ENCODE data around the gene FAHD2A.
"Not testable (repeated sequence)": the region's sequence is repeated elsewhere in the genome, so short reads cannot be mapped to it uniquely, and the experiment has no call there.

FAHD2A gene

DNA sequence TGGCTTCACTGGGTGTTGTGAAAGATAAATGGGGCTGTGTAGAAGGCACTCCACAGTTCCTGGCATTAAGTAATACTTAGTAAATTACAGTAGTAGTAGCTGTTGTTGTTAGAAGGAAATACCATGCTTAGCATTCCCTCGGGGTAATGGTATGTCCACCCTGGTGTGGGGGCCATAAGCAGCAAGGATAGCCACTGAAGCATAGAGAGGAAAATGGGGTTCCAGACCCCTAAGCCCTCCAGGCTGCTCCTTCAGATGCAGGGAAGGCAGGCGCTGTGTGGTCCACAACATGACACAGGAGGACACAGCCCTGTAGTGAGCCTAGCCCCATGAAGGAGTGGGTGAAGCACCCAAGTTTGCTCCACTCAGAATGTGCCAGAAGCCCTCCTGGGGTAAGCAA is 31.5 kb downstream of the FAHD2A start:
- H3K36me3 ChIP-seq (ENCODE audit: control insufficient read depth, insufficient read depth, low read length); H3K4me3 ChIP-seq (ENCODE audit: low read length); H3K27me3 ChIP-seq (ENCODE audit: control insufficient read depth, insufficient read depth, low read length); H3K9me3 ChIP-seq (ENCODE audit: control insufficient read depth, low read length); H3K4me1 ChIP-seq (ENCODE audit: control insufficient read depth, insufficient read depth, low read length); H3K9ac ChIP-seq (ENCODE audit: low read length): not testable (repeated sequence)

DNA sequence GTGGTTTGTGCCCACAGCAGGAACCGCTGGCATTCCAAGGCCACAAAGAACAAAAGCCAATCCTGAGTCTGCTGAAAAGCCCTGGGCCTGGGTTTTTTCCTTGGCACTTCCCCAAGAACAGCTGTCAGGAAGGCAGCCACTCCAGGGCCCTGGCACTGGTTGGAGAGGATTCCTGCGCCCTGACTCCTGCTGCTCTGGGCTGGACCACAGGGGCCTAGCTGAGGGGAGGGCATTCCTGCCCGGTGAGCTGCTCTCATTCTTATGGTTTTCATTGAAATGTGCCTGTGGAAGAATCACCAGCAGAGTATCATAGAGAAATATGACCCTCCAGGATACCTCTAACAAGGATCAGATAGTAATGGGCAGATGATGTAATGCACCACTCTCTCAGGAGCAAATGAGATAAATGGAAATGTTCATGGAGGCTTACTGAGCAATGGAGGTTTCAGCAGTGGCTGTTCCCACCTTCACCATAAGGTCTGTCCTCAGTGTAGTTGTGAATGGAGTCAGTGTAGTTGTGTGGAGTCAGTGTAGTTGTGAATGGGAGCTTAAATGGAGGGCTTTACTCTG is 32.1 kb downstream of the FAHD2A start:
- not testable (repeated sequence) for H3K9ac ChIP-seq (ENCODE audit: low read length); H3K9me3 ChIP-seq (ENCODE audit: control insufficient read depth, low read length); H3K27me3 ChIP-seq (ENCODE audit: control insufficient read depth, insufficient read depth, low read length); H3K4me1 ChIP-seq (ENCODE audit: control insufficient read depth, insufficient read depth, low read length); H3K4me3 ChIP-seq (ENCODE audit: low read length); H3K36me3 ChIP-seq (ENCODE audit: control insufficient read depth, insufficient read depth, low read length)

DNA sequence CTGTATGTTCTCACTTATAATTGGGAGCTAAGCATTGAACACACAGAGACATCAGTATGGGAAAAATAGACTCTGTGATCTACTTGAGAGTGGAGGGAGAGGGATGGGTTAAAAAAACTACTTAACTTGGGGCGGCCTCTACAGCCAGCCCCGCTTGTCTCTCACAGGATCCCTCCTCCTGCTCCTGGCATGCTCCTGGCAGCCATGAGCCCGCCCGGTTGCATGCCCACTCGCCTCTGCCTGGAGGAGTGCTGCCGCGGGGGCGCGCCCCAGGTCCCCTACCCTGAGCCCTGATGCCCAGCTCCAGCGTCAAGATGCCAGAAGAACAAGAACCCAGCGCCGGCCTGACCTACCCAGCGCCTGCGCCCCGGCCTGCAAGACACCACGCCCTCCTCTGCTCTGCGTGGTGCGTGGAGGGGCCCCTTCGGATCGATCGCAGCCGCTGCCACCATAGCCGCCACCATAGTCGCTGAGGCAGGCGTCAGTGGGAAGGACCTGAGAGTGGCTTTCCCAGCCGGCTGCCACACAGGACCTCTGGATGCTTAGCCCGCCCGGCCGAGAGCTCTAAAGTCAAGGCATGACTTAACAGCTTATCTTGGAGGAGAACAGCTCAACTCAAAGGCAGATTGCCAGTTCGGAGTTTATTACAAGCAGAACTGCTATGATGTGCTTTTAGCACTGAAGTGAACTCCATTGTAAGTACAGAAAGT is 32.8 kb downstream of the FAHD2A start:
- not testable (repeated sequence) for H3K9me3 ChIP-seq (ENCODE audit: control insufficient read depth, low read length); H3K36me3 ChIP-seq (ENCODE audit: control insufficient read depth, insufficient read depth, low read length); H3K4me1 ChIP-seq (ENCODE audit: control insufficient read depth, insufficient read depth, low read length); H3K27me3 ChIP-seq (ENCODE audit: control insufficient read depth, insufficient read depth, low read length); H3K9ac ChIP-seq (ENCODE audit: low read length); H3K4me3 ChIP-seq (ENCODE audit: low read length)

DNA sequence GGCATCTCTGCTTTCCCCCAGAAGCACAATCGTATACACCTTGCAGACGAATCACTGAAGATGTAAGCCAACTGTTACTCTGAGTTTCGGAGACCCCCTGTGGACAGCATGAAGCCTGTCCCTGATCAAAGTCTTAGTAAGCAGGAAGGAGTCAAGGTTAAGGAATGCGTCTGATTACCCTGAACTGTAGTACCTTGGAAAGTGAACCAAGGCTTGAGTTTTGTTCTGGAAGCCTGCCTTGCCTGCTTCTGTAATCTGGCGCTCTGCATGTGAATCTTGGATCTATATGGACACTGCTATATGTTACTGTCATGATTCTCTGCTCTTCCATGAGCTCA is 33.3 kb downstream of the FAHD2A start:
- H3K9me3 ChIP-seq (ENCODE audit: control insufficient read depth, low read length); H3K4me3 ChIP-seq (ENCODE audit: low read length); H3K9ac ChIP-seq (ENCODE audit: low read length); H3K4me1 ChIP-seq (ENCODE audit: control insufficient read depth, insufficient read depth, low read length); H3K27me3 ChIP-seq (ENCODE audit: control insufficient read depth, insufficient read depth, low read length); H3K36me3 ChIP-seq (ENCODE audit: control insufficient read depth, insufficient read depth, low read length): not testable (repeated sequence)

DNA sequence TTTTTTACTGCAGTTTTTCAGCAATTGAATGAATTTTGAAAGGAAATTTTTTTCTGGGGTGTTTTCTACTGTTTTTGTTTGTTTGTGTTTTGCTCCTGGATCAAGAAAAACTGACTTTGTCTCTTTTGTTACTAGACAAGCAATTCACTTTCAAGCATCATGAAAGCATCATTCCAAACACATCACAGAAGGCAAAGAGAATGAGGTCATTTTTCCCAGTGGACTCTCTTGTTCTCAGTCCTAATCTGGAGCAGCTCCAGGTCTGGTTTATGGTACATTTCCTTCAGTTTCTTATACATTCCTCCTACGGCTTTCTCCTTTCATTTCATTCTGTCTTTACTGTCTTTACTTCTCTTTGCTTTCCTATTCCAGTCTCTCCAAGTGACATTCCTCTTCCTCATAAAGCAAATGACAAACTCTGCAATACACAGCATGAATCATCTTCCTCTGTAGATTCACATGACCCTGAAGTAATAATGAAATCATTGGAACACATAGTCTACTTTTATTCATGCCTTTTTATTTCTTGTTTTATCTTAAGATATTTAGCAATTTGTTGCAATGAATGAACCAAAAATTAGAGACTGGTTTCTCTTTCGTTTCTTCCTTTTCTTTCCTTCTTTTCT is 40.1 kb downstream of the FAHD2A start:
- not testable (repeated sequence) for H3K27me3 ChIP-seq (ENCODE audit: control insufficient read depth, insufficient read depth, low read length); H3K9ac ChIP-seq (ENCODE audit: low read length); H3K4me3 ChIP-seq (ENCODE audit: low read length); H3K4me1 ChIP-seq (ENCODE audit: control insufficient read depth, insufficient read depth, low read length); H3K36me3 ChIP-seq (ENCODE audit: control insufficient read depth, insufficient read depth, low read length); H3K9me3 ChIP-seq (ENCODE audit: control insufficient read depth, low read length)

DNA sequence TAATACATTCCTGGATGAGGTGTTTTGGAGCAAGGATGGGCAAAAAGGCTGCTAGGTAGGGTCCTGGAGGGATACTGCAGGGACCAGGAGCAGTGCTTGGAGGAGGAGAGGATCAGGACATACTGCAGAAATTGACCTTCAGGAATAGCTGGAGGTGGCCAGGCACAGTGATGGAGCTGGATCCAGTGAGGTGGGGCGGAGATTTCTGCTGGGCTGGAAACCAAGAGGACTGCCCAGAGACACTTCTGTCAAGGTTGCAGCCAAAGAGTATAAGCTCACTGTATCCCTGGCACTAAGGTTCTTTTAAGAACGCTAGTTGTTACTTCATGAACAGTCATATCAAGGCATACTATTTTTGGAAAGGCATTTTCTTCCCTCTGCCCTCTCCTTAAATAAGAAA is 42.8 kb downstream of the FAHD2A start:
- H3K36me3 ChIP-seq (ENCODE audit: control insufficient read depth, insufficient read depth, low read length); H3K4me3 ChIP-seq (ENCODE audit: low read length); H3K9me3 ChIP-seq (ENCODE audit: control insufficient read depth, low read length); H3K27me3 ChIP-seq (ENCODE audit: control insufficient read depth, insufficient read depth, low read length); H3K4me1 ChIP-seq (ENCODE audit: control insufficient read depth, insufficient read depth, low read length); H3K9ac ChIP-seq (ENCODE audit: low read length): not testable (repeated sequence)

DNA sequence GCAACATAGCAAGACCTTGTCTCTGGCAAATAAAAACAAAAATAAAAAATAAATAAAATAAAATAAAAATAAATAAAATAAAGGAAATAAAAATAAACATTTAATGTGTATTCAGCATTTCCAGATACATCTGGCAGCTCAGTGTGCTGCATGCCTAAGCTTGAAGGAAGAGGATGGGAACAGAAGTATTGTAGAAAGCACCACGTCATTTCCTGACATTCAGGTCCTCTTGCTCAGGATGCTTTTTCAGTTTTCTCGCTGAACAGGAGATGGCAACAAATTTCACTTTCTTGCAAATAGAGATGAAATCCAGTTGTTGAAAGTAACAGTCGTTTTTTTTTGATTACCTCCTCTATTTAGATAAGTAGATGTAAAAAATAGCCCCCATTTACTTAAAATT is 60.8 kb downstream of the FAHD2A start:
- not testable (repeated sequence) for H3K4me1 ChIP-seq (ENCODE audit: control insufficient read depth, insufficient read depth, low read length); H3K9me3 ChIP-seq (ENCODE audit: control insufficient read depth, low read length); H3K27me3 ChIP-seq (ENCODE audit: control insufficient read depth, insufficient read depth, low read length); H3K9ac ChIP-seq (ENCODE audit: low read length); H3K4me3 ChIP-seq (ENCODE audit: low read length); H3K36me3 ChIP-seq (ENCODE audit: control insufficient read depth, insufficient read depth, low read length)

All from mucosa of stomach (tissue), 1 donor.